ENCODE results near the gene NUP188.

The NUP188 gene

GRCh38 chr9:129014124-129014523 lies 66.6 kb downstream of the NUP188 start:
- H3K4me3 ChIP-seq (ENCODE audit: insufficient read length, low read depth): no peak overlapping the region
- peaks cover 22% of the 10 kb centered on the region for H3K4me1 ChIP-seq (ENCODE audit: insufficient read depth, insufficient read length)
- no peaks in the 10 kb centered on the region for H3K27me3 ChIP-seq (ENCODE audit: insufficient read depth, insufficient read length)
- H3K9me3 ChIP-seq (ENCODE audit: insufficient read depth, low read length): no peaks in the 10 kb centered on the region
- no peak for DNase-seq (ENCODE audit: low read depth, low spot score)
- no peak overlapping the region for H3K9ac ChIP-seq (ENCODE audit: insufficient read length, low read depth)
- TF ChIP-seq ZNF274 (IDR thresholded peaks at IDR 0.05; ENCODE audit: low read depth, low read length) (no peak), YY1 (IDR thresholded peaks at IDR 0.05; ENCODE audit: insufficient read depth, insufficient read length) (no peak), SUZ12 (IDR thresholded peaks at IDR 0.05; ENCODE audit: extremely low read depth, insufficient read depth, insufficient read length) (no peak)
- peaks cover 54% of the 10 kb centered on the region for H3K36me3 ChIP-seq (ENCODE audit: insufficient read depth, insufficient read length, low read length)

GRCh38 chr9:129014608-129015007 lies 67.1 kb downstream of the NUP188 start:
- Histone ChIP-seq H3K36me3 (ENCODE audit: insufficient read depth, insufficient read length, low read length) (peaks cover 53% of the 10 kb centered on the region), H3K9ac (ENCODE audit: insufficient read length, low read depth) (no peak overlapping the region), H3K9me3 (ENCODE audit: insufficient read depth, low read length) (no peaks in the 10 kb centered on the region), H3K27me3 (ENCODE audit: insufficient read depth, insufficient read length) (no peaks in the 10 kb centered on the region), H3K4me3 (ENCODE audit: insufficient read length, low read depth) (no peak overlapping the region), H3K4me1 (ENCODE audit: insufficient read depth, insufficient read length) (peaks cover 20% of the 10 kb centered on the region)
- DNase-seq (ENCODE audit: low read depth, low spot score): no peak
- TF ChIP-seq ZNF274 (IDR thresholded peaks at IDR 0.05; ENCODE audit: low read depth, low read length): no peak
- no peak for TF ChIP-seq SUZ12 (IDR thresholded peaks at IDR 0.05; ENCODE audit: extremely low read depth, insufficient read depth, insufficient read length)
- no peak for TF ChIP-seq YY1 (IDR thresholded peaks at IDR 0.05; ENCODE audit: insufficient read depth, insufficient read length)

DNA sequence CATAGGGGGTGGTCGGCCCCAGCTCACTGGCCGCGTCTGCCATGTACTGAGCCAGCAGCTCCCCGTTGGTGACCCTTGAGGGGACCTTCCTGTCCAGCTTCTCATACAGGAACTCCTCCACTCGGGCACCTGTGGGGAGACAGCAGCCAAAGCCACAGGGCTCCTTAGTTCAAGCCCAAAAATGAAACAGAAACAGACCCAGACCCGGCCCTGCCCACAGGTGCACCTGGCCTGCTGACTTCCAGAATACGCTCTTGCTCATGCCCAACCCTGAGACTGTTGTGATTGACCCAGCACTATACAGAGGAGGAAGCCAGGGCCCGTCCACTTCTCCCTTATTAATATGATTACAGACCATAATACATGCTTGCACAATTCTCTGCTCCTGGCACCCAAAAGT lies 73.6 kb downstream of the NUP188 start:
- no peak for DNase-seq (ENCODE audit: low read depth, low spot score)
- Histone ChIP-seq H3K4me3 (ENCODE audit: insufficient read length, low read depth) (no peak overlapping the region), H3K27me3 (ENCODE audit: insufficient read depth, insufficient read length) (no peaks in the 10 kb centered on the region), H3K9me3 (ENCODE audit: insufficient read depth, low read length) (no peaks in the 10 kb centered on the region), H3K36me3 (ENCODE audit: insufficient read depth, insufficient read length, low read length) (peaks cover 6% of the 10 kb centered on the region), H3K4me1 (ENCODE audit: insufficient read depth, insufficient read length) (peaks cover 20% of the 10 kb centered on the region), H3K9ac (ENCODE audit: insufficient read length, low read depth) (no peak overlapping the region)
- no peak for TF ChIP-seq YY1 (IDR thresholded peaks at IDR 0.05; ENCODE audit: insufficient read depth, insufficient read length)

DNA sequence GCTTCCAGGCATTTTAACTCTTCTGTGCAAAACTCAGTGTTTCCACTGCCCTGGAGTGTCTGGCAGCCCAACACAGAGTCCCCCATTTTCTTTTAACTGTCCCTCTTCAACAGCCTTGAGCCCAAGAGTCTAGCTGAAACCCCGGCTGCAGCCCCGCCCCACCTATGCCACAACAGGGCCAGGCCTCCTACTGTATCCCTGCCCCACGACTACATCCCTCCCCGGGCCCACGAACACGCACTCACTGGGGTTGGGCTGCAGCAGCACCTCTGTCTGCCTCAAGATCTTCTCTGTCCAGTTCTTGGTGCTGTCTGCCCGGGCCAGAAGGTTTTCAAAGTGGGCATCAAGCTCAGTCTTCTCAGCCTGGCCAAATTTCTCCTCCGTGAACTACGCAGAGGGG lies 74.5 kb downstream of the NUP188 start:
- Histone ChIP-seq H3K9me3 (ENCODE audit: insufficient read depth, low read length) (no peaks in the 10 kb centered on the region), H3K9ac (ENCODE audit: insufficient read length, low read depth) (no peak overlapping the region), H3K36me3 (ENCODE audit: insufficient read depth, insufficient read length, low read length) (peaks cover 6% of the 10 kb centered on the region), H3K27me3 (ENCODE audit: insufficient read depth, insufficient read length) (no peaks in the 10 kb centered on the region), H3K4me1 (ENCODE audit: insufficient read depth, insufficient read length) (peaks cover 21% of the 10 kb centered on the region), H3K4me3 (ENCODE audit: insufficient read length, low read depth) (no peak overlapping the region)
- DNase-seq (ENCODE audit: low read depth, low spot score): no peak
- TF ChIP-seq ZNF274 (IDR thresholded peaks at IDR 0.05; ENCODE audit: low read depth, low read length) (no peak), YY1 (IDR thresholded peaks at IDR 0.05; ENCODE audit: insufficient read depth, insufficient read length) (no peak), SUZ12 (IDR thresholded peaks at IDR 0.05; ENCODE audit: extremely low read depth, insufficient read depth, insufficient read length) (no peak)

DNA sequence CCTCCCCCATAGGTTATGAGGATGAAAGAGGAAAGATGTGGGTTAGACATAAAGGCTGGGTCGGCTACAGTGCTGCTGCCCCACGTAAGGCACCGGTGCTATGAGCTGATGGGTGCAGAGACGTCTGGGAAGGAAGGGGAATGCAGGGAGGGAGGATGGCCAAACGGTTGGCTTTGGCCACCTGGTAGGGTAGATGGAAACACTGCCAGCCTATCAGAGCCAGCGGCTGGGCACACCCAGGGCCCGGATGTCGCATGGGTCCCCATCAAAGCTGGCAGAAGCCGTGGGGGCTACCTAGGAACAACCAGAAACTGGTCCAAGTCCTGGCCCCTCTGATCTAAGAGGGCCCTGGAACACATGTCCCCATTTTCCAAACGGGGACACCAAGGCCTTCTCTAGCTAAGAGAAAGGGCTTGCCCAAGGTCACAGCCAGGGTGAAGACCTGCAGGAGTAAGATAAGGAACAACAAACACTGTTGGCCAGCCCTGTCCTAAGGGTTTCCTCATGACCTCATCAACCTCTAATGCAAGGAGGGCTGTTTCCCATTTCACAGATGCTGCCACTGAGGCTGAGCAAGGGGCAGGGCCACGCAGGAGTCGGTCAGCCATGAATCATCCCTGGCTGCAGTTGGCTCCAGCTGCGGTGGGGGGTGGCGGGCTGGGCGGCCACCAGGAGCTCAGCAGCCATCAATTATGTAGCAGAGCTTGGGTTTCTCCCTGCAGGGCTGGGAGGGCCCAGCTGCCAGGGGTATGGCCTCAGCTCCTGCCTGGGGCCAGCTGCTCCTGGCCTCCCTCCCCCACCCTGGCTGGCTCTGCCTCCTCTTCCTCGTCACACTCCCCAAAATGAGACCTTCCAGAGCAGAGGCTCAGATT lies 75.8 kb downstream of the NUP188 start:
- DNase-seq (ENCODE audit: low read depth, low spot score): no peak
- peak overlapping the region; percentile 33 for H3K9ac ChIP-seq (ENCODE audit: insufficient read length, low read depth)
- no peak overlapping the region for H3K4me3 ChIP-seq (ENCODE audit: insufficient read length, low read depth)

GRCh38 chr9:129023908-129024233 lies 76.4 kb downstream of the NUP188 start:
- H3K36me3 ChIP-seq (ENCODE audit: insufficient read depth, insufficient read length, low read length): peaks cover 6% of the 10 kb centered on the region
- TF ChIP-seq YY1 (IDR thresholded peaks at IDR 0.05; ENCODE audit: insufficient read depth, insufficient read length): no peak
- no peak for TF ChIP-seq SUZ12 (IDR thresholded peaks at IDR 0.05; ENCODE audit: extremely low read depth, insufficient read depth, insufficient read length)
- no peak for TF ChIP-seq ZNF274 (IDR thresholded peaks at IDR 0.05; ENCODE audit: low read depth, low read length)
- DNase-seq (ENCODE audit: low read depth, low spot score): no peak
- peak overlapping the region; percentile 16 for H3K9ac ChIP-seq (ENCODE audit: insufficient read length, low read depth)
- no peak overlapping the region for H3K4me3 ChIP-seq (ENCODE audit: insufficient read length, low read depth)
- H3K4me1 ChIP-seq (ENCODE audit: insufficient read depth, insufficient read length): peaks cover 26% of the 10 kb centered on the region
- H3K27me3 ChIP-seq (ENCODE audit: insufficient read depth, insufficient read length): no peaks in the 10 kb centered on the region
- H3K9me3 ChIP-seq (ENCODE audit: insufficient read depth, low read length): no peaks in the 10 kb centered on the region

More for the DNA sequence above, 75.8 kb downstream of the NUP188 start:
- TF ChIP-seq ZNF274 (IDR thresholded peaks at IDR 0.05; ENCODE audit: low read depth, low read length) (no peak), SUZ12 (IDR thresholded peaks at IDR 0.05; ENCODE audit: extremely low read depth, insufficient read depth, insufficient read length) (no peak), YY1 (IDR thresholded peaks at IDR 0.05; ENCODE audit: insufficient read depth, insufficient read length) (no peak)
- Histone ChIP-seq H3K4me1 (ENCODE audit: insufficient read depth, insufficient read length) (peaks cover 26% of the 10 kb centered on the region), H3K27me3 (ENCODE audit: insufficient read depth, insufficient read length) (no peaks in the 10 kb centered on the region), H3K9me3 (ENCODE audit: insufficient read depth, low read length) (no peaks in the 10 kb centered on the region), H3K36me3 (ENCODE audit: insufficient read depth, insufficient read length, low read length) (peaks cover 6% of the 10 kb centered on the region)

DNA sequence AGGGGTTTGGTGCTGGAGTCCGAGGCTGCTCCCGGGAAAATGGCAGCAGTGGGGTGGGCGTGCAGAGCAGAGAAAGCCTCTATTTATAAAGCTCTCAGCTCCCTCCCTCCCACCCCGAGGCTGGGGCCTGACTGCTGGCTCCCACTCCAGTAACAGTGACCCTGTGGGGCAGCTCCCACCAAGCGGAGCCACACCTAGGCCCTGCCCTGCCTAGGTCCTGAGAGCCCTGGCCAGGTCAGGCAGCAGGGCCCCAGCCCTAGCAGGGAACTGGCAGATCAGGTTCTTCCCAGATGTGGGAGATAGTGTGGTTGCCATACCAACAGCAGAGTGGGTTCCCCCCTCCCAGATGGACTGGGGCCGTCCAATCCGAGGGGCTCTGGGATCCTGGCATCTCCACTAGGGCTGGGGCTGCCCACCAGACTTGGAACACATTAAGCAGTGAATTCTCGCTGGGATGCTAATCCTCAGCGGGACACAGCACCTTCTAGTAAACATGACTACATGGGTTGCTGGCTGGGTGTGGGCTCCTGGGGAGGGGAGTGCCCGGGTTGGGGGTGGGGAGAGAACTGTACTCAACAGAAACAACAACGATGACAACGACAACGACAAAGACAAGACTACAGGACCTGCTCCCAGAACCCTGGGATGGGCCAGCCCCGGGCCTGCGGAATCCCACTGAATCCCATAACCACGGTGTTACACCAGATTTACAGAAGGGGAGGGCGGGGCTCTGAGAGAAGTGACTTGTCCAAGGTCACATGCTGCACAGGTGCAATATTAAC lies 79.1 kb downstream of the NUP188 start:
- Histone ChIP-seq H3K9ac (ENCODE audit: insufficient read length, low read depth) (peak overlapping the region; percentile 21), H3K27me3 (ENCODE audit: insufficient read depth, insufficient read length) (no peaks in the 10 kb centered on the region), H3K4me3 (ENCODE audit: insufficient read length, low read depth) (no peak overlapping the region), H3K9me3 (ENCODE audit: insufficient read depth, low read length) (no peaks in the 10 kb centered on the region), H3K36me3 (ENCODE audit: insufficient read depth, insufficient read length, low read length) (peaks cover 3% of the 10 kb centered on the region), H3K4me1 (ENCODE audit: insufficient read depth, insufficient read length) (peaks cover 33% of the 10 kb centered on the region)
- TF ChIP-seq ZNF274 (IDR thresholded peaks at IDR 0.05; ENCODE audit: low read depth, low read length): no peak
- TF ChIP-seq YY1 (IDR thresholded peaks at IDR 0.05; ENCODE audit: insufficient read depth, insufficient read length): no peak
- no peak for TF ChIP-seq SUZ12 (IDR thresholded peaks at IDR 0.05; ENCODE audit: extremely low read depth, insufficient read depth, insufficient read length)
- no peak for DNase-seq (ENCODE audit: low read depth, low spot score)

Data from NT2/D1 (cell line).